Measurements from ENCODE around the gene CEP131. TPM values are rescaled to one million over a fixed set of nuclear protein-coding genes. Genes with fewer than 3 reads are reported as not detected.

Gene CEP131
- total and polyA plus RNA-seq, 2 of the 4 experiments (the other 2 are of a cell fraction): 4.8 to 9.6 TPM

- no peak overlapping the region for H4K91ac ChIP-seq (ENCODE audit: insufficient read depth, low read depth, low read length)
- dilution Hi-C loops (cut with HindIII; ENCODE audit: low sequenced_read_pairs, unreplicated experiment): no loop called here
- POLR2A ChIA-PET (ENCODE audit: unreplicated experiment): no interaction called here
- 74% methylated on average over 18 of the region's 43 CpGs; no CpG with 5 or more reads in 1 of the 2 experiments for WGBS, 2 experiments (ENCODE audit: extremely low coverage in 2 of 2, insufficient read length in 1 of 2)
- no peak for DNase-seq
- no peak overlapping the region for H3K14ac ChIP-seq (replicated peaks; ENCODE audit: low read depth, low read length)
- H3K27me3 ChIP-seq (ENCODE audit: control insufficient read depth, insufficient read depth, low read length): no peaks in the 10 kb centered on the region
- peaks cover 2% of the 10 kb centered on the region; the same call in 1 of the 2 replicates for H3K4me1 ChIP-seq (ENCODE audit: control insufficient read depth, insufficient read depth, low read length)
- H3K9ac ChIP-seq (ENCODE audit: low read depth, low read length): no peak overlapping the region
- no peak overlapping the region for H3K23ac ChIP-seq (ENCODE audit: low read depth, low read length)
- H3K27ac ChIP-seq (ENCODE audit: insufficient read depth, low read length): no peak overlapping the region
- no peak overlapping the region for H4K5ac ChIP-seq (ENCODE audit: low read depth, low read length)
- peaks cover 29% of the 10 kb centered on the region for H4K20me1 ChIP-seq (ENCODE audit: insufficient read depth, low read length)
- H3K36me3 ChIP-seq (ENCODE audit: control insufficient read depth, insufficient read depth, low read length): peaks cover 39% of the 10 kb centered on the region
- no peak overlapping the region for H2BK20ac ChIP-seq (ENCODE audit: low read depth, low read length)
- peaks cover 3% of the 10 kb centered on the region; the same call in 1 of the 2 replicates for H3K9me3 ChIP-seq (ENCODE audit: control insufficient read depth, insufficient read depth, low read length)
- no peak overlapping the region for H2BK15ac ChIP-seq (ENCODE audit: low read depth, low read length)
- CTCF ChIA-PET: no interaction called here
- no peak overlapping the region for H3K56ac ChIP-seq (ENCODE audit: extremely low read depth, insufficient read depth, low read length)
- H2BK120ac ChIP-seq (ENCODE audit: low read depth, low read length): no peak overlapping the region
- no peak for ATAC-seq (ENCODE audit: low read depth)
- no peak overlapping the region for H4K8ac ChIP-seq (ENCODE audit: low read depth in 2 of 2, low read length in 2 of 2)
- no peak overlapping the region for H2BK5ac ChIP-seq (ENCODE audit: low read depth, low read length, poor library complexity, severe bottlenecking)
- H3K4me3 ChIP-seq (ENCODE audit: insufficient read depth, low read depth, low read length): no peak overlapping the region
- no peaks in the 10 kb centered on the region for H3K9me1 ChIP-seq (ENCODE audit: insufficient read depth, low read length)
- intact Hi-C loops (cut with micrococcal nuclease): no loop called here
- H3K4ac ChIP-seq (ENCODE audit: low read depth, low read length): no peak overlapping the region
- no peak overlapping the region for H2AK9ac ChIP-seq (replicated peaks; ENCODE audit: low read depth, low read length, poor library complexity)
- no peak overlapping the region for H3K4me2 ChIP-seq (ENCODE audit: low read depth, low read length)
- BruUV-seq (replicated peaks): no TSS peak
- peaks cover 4 to 36% of the 10 kb centered on the region in 2 experiments; a peak in 3 of 4 replicates for H3K79me1 ChIP-seq (ENCODE audit: low read depth in 1 of 2, low read length in 2 of 2)
- H2AFZ ChIP-seq (replicated peaks; ENCODE audit: low read length, poor library complexity): no peak overlapping the region
- H2AK5ac ChIP-seq (ENCODE audit: low read depth, low read length): no peak overlapping the region
- H3K18ac ChIP-seq (ENCODE audit: low read depth, low read length): no peak overlapping the region
- in situ Hi-C loops (cut with MboI; ENCODE audit: low sequenced_read_pairs): no loop called here
- TF ChIP-seq MXI1 (IDR thresholded peaks at IDR 0.05; ENCODE audit: borderline replicate concordance, low read depth, low read length) (no peak), USF2 (IDR thresholded peaks at IDR 0.05; ENCODE audit: low read depth, low read length) (no peak), POLR2A (IDR thresholded peaks at IDR 0.05; ENCODE audit: low read depth, low read length) (no peak), CHD1 (IDR thresholded peaks at IDR 0.05; ENCODE audit: low read depth, low read length) (no peak), MAFK (IDR thresholded peaks at IDR 0.05; ENCODE audit: low read depth, low read length) (no peak), BHLHE40 (IDR thresholded peaks at IDR 0.05; ENCODE audit: low read depth, low read length) (no peak), RFX5 (IDR thresholded peaks at IDR 0.05; ENCODE audit: low read depth, low read length) (no peak), RAD21 (IDR thresholded peaks at IDR 0.05; ENCODE audit: low read length) (no peak), SMC3 (IDR thresholded peaks at IDR 0.05; ENCODE audit: low read depth, low read length) (no peak), RCOR1 (IDR thresholded peaks at IDR 0.05; ENCODE audit: insufficient replicate concordance, low read length) (no peak), FOS (IDR thresholded peaks at IDR 0.05; ENCODE audit: low read depth, low read length) (no peak), CEBPB (IDR thresholded peaks at IDR 0.05; ENCODE audit: low read depth, low read length) (no peak), MAZ (IDR thresholded peaks at IDR 0.05; ENCODE audit: borderline replicate concordance, low read depth, low read length) (no peak), ELK1 (IDR thresholded peaks at IDR 0.05; ENCODE audit: borderline replicate concordance, low read depth, low read length) (no peak), CTCF (conservative IDR thresholded peaks at IDR 0.05; ENCODE audit: low read depth, low read length) (no peak)
Measured at GRCh38 chr17:81231766-81232581, 9.2 kb upstream of the CEP131 start.

Measured in IMR-90 (cell line).